ENCODE measurements around the gene WDR81. TPM values are rescaled to one million over a fixed set of nuclear protein-coding genes. Genes with fewer than 3 reads are reported as not detected.

Gene WDR81
- total and polyA plus RNA-seq, 8 donors, result 9.3 to 44.2 (median 11.3) TPM

DNA sequence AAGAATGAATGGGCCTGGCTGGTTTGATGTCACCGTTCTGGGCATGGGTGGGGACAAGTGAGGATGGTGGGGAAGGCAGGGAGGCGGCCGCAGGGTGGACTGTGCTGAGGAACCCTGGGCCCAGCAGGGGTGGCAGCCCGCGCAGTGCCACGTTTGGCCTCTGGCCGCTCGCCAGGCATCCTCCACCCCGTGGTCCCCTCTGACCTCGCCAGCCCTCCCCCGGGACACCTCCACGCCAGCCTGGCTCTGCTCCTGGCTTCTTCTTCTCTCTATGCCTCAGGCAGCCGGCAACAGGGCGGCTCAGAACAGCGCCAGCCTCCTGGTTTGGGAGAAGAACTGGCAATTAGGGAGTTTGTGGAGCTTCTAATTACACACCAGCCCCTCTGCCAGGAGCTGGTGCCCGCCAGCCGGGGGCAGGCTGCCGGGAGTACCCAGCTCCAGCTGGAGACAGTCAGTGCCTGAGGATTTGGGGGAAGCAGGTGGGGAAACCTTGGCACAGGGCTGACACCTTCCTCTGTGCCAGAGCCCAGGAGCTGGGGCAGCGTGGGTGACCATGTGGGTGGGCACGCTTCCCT is 30.8 kb downstream of the WDR81 start:
- H3K4me3 ChIP-seq, result peak overlapping the region in 1 of 2 donors; percentile 39
- TF ChIP-seq, protein P1, sequence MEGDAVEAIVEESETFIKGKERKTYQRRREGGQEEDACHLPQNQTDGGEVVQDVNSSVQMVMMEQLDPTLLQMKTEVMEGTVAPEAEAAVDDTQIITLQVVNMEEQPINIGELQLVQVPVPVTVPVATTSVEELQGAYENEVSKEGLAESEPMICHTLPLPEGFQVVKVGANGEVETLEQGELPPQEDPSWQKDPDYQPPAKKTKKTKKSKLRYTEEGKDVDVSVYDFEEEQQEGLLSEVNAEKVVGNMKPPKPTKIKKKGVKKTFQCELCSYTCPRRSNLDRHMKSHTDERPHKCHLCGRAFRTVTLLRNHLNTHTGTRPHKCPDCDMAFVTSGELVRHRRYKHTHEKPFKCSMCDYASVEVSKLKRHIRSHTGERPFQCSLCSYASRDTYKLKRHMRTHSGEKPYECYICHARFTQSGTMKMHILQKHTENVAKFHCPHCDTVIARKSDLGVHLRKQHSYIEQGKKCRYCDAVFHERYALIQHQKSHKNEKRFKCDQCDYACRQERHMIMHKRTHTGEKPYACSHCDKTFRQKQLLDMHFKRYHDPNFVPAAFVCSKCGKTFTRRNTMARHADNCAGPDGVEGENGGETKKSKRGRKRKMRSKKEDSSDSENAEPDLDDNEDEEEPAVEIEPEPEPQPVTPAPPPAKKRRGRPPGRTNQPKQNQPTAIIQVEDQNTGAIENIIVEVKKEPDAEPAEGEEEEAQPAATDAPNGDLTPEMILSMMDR (IDR thresholded peaks at IDR 0.05), result no peak
- no peak for ATAC-seq
- H3K27me3 ChIP-seq, result no peaks in the 10 kb centered on the region
- H3K9me3 ChIP-seq, result no peaks in the 10 kb centered on the region
- peaks cover 0 to 48% of the 10 kb centered on the region in 2 donors for H3K4me1 ChIP-seq
- no peak for DNase-seq
- no peaks in the 10 kb centered on the region for H3K36me3 ChIP-seq
- no peak overlapping the region for H3K27ac ChIP-seq
- intact Hi-C loops (cut with DNase I), result no loop called here

DNA sequence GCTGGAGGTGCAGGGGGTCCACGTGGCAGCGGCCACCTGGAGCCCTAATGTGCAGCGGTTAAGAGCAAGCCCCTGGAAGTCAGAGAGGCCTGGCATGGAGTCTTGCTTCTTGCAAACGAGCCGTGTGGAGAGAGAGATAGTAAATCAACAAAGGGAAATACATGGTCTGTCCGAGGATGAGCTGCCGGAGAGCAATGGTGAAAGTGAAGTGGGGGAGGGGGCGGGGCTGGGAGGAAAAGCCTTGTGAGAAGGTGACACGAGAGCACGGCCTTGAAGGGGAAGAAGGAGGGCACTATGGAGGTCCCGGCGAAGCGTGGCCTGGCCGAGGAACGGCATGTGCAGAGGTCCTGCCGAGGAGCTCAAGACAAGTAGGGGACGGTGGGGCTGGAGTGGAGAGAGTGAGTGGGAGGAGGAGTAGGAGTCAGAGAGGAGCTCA is 31.3 kb downstream of the WDR81 start:
- no peak overlapping the region for H3K27ac ChIP-seq

DNA sequence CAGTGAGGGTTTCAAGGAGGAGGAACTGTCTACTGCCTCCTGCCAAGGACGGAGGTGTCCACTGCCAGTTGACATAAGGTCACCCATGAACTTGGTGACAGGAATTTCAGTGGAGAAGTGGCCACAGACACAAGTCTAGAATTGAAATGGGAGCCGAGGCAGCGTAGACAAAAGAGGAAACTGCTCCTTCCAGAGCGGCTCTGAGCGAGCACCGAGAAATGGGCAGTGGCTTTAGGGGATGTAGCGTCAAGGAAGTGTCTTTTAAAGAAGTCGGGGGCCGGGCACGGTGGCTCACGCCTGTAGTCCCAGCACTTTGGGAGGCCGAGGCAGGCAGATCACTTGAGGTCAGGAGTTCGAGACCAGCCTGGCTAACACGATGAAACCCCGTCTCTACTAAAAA is 34.3 kb downstream of the WDR81 start:
- TF ChIP-seq, protein P1 (IDR thresholded peaks at IDR 0.05), result no peak
- DNase-seq (peak in 1 of 4 donors; percentile 63), ATAC-seq (peak; percentile 12)
- Histone ChIP-seq H3K9me3 (no peaks in the 10 kb centered on the region), H3K36me3 (no peaks in the 10 kb centered on the region), H3K4me1 (peaks cover under 1 to 47% of the 10 kb centered on the region in 2 donors), H3K4me3 (no peak overlapping the region), H3K27me3 (no peaks in the 10 kb centered on the region), H3K27ac (peak overlapping the region; percentile 43 to 53)
- intact Hi-C loops (cut with DNase I), result no loop called here

More for the DNA sequence above, 31.3 kb downstream of the WDR81 start:
- TF ChIP-seq, protein P1 (IDR thresholded peaks at IDR 0.05), result no peak
- H3K4me3 ChIP-seq, result no peak overlapping the region
- no peaks in the 10 kb centered on the region for H3K27me3 ChIP-seq
- DNase-seq (no peak), ATAC-seq (no peak)
- H3K36me3 ChIP-seq, result no peaks in the 10 kb centered on the region
- H3K9me3 ChIP-seq, result no peaks in the 10 kb centered on the region
- H3K4me1 ChIP-seq, result peaks cover 0 to 48% of the 10 kb centered on the region in 2 donors
- intact Hi-C loops (cut with DNase I), result no loop called here

DNA sequence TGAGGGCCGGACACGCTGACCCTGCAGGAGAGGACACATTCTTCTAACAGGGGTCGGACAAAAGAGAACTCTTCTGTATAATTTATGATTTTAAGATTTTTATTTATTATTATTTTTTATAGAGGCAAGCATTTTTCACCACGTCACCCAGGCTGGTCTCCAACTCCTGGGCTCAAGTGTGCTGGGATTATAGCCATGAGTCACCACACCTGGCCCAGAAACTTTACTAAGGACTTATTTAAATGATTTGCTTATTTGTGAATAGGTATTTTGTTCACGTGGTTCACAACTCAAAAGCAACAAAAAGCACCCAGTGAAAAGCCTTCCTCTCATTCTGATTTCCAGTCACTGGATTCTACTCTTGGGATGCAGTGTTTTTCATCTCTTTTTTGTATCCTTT is 35.0 kb downstream of the WDR81 start:
- H3K27ac ChIP-seq, result peak overlapping the region; percentile 43 to 53
- peaks cover 6 to 48% of the 10 kb centered on the region in 2 donors for H3K4me1 ChIP-seq
- no peaks in the 10 kb centered on the region for H3K9me3 ChIP-seq
- no peaks in the 10 kb centered on the region for H3K27me3 ChIP-seq
- TF ChIP-seq, protein P1 (IDR thresholded peaks at IDR 0.05), result no peak
- intact Hi-C loops (cut with DNase I), result no loop called here
- no peak overlapping the region for H3K4me3 ChIP-seq
- DNase-seq (no peak), ATAC-seq (peak; percentile 37)
- no peaks in the 10 kb centered on the region for H3K36me3 ChIP-seq

- Histone ChIP-seq H3K36me3 (no peaks in the 10 kb centered on the region), H3K4me1 (peaks cover 6 to 58% of the 10 kb centered on the region in 2 donors), H3K4me3 (peak overlapping the region; percentile 24 to 31), H3K27ac (peak overlapping the region; percentile 66 to 83), H3K9me3 (no peaks in the 10 kb centered on the region), H3K27me3 (no peaks in the 10 kb centered on the region)
- ATAC-seq, result peak; percentile 31
- TF ChIP-seq, protein P1 (IDR thresholded peaks at IDR 0.05), result no peak
- intact Hi-C loops (cut with DNase I), result no loop called here
- DNase-seq, result no peak
These were observed 37.9 kb downstream of the WDR81 start for GRCh38 chr17:1762233-1762900.

Data from left lung (tissue), 10 donors.